SU-DHL-6 (cell line): Measurements from ENCODE around the gene CCNY.

Experiments used
- H2AFZ ChIP-seq: fragments of 200-600 bp; sonication (generic); 2 replicates; pipeline ENCODE4 v1.6.1; 2014; ENCODE audit warnings: low read depth, mild to moderate bottlenecking, moderate library complexity, mixed read lengths, antibody characterized with exemption, low read length; ENCODE audit not compliant: severe bottlenecking
- H3F3A ChIP-seq: fragments of 200-600 bp; shearing (Covaris generic); 2 replicates; pipeline ENCODE4 v1.6.0; 2016; ENCODE audit warnings: antibody characterized with exemption, mild to moderate bottlenecking; ENCODE audit not compliant: insufficient read depth
- H3K27ac ChIP-seq: fragments of 200-600 bp; sonication (generic); 2 replicates; pipeline ENCODE4 v1.5.1; 2016; ENCODE audit warnings: low read depth, mild to moderate bottlenecking, low read length, moderate library complexity, mixed read lengths
- H3K27me3 ChIP-seq: fragments of 200-600 bp; sonication (generic), shearing (Covaris generic); 2 replicates; pipeline ENCODE4 v1.6.0; 2014; ENCODE audit warnings: mild to moderate bottlenecking, low read length
- H3K36me3 ChIP-seq: fragments of 200-600 bp; sonication (generic); 2 replicates; pipeline ENCODE4 v1.6.1; 2014; ENCODE audit warnings: mild to moderate bottlenecking, low read length, mixed read lengths
- H3K4me2 ChIP-seq: fragments of 300-600, 200-600 bp; shearing (Covaris generic), sonication (generic); 2 replicates; pipeline ENCODE4 v1.6.0; 2014; ENCODE audit warnings: low read length, low read depth, mild to moderate bottlenecking; ENCODE audit not compliant: poor library complexity, severe bottlenecking
- H3K4me3 ChIP-seq: fragments of 200-600 bp; sonication (generic); 2 replicates; pipeline ENCODE4 v1.5.1; 2014; ENCODE audit warnings: antibody characterized with exemption, low read length, mild to moderate bottlenecking, mixed read lengths; ENCODE audit not compliant: insufficient read depth, poor library complexity, severe bottlenecking
- H3K79me2 ChIP-seq: fragments of 200-600 bp; sonication (generic); 2 replicates; pipeline ENCODE4 v1.6.1; 2014; ENCODE audit warnings: mild to moderate bottlenecking, low read length, moderate library complexity; ENCODE audit not compliant: insufficient read depth
- H3K9ac ChIP-seq: fragments of 200-600 bp; sonication (generic); 2 replicates; pipeline ENCODE4 v1.7.0; 2014; ENCODE audit warnings: mild to moderate bottlenecking, low read length
- H3K9me2 ChIP-seq: fragments of 200-600 bp; sonication (generic); replicated peaks from 2 replicates; pipeline ENCODE4 v1.6.1; 2014; ENCODE audit warnings: low read length; ENCODE audit not compliant: insufficient read depth
- H3K9me3 ChIP-seq: fragments of 200-600 bp; sonication (generic); 2 replicates; pipeline ENCODE4 v1.6.1; 2014; ENCODE audit warnings: low read length, mixed read lengths; ENCODE audit not compliant: insufficient read depth
- H4K20me1 ChIP-seq: fragments of 200-600 bp; sonication (generic); 2 replicates; pipeline ENCODE4 v1.6.1; 2014; ENCODE audit warnings: low read depth, mild to moderate bottlenecking, antibody characterized with exemption, low read length, moderate library complexity, mixed read lengths
- CTCF ChIP-seq: fragments of 200-600 bp; sonication (generic); IDR thresholded peaks from one replicate; pipeline ENCODE4 v1.5.1; 2017; ENCODE audit warnings: antibody characterized with exemption, mild to moderate bottlenecking, low read length, moderate library complexity; ENCODE audit not compliant: insufficient read depth, poor library complexity, severe bottlenecking
- EZH2phosphoT487 ChIP-seq: fragments of 200-600 bp; sonication (generic), shearing (Covaris generic); conservative IDR thresholded peaks from 2 replicates; pipeline ENCODE4 v1.6.1; 2018; ENCODE audit warnings: mild to moderate bottlenecking, antibody characterized with exemption, low read length, moderate library complexity, mixed read lengths

The CCNY gene

GRCh38 chr10:35351021-35351420 lies 14.7 kb downstream of the CCNY start:
- Histone ChIP-seq H3K9me3 (no peaks in the 10 kb centered on the region), H3F3A (no peaks in the 10 kb centered on the region), H3K4me3 (no peak overlapping the region), H3K79me2 (peaks cover 10% of the 10 kb centered on the region; the same call in 1 of the 2 replicates), H3K36me3 (no peaks in the 10 kb centered on the region), H4K20me1 (peaks cover 21% of the 10 kb centered on the region), H3K4me2 (no peak overlapping the region), H3K27ac (no peak overlapping the region), H3K9me2 (no peaks in the 10 kb centered on the region), H2AFZ (no peak overlapping the region), H3K27me3 (no peaks in the 10 kb centered on the region), H3K9ac (no peak overlapping the region)
- TF ChIP-seq CTCF (no peak), EZH2phosphoT487 (no peak)

DNA sequence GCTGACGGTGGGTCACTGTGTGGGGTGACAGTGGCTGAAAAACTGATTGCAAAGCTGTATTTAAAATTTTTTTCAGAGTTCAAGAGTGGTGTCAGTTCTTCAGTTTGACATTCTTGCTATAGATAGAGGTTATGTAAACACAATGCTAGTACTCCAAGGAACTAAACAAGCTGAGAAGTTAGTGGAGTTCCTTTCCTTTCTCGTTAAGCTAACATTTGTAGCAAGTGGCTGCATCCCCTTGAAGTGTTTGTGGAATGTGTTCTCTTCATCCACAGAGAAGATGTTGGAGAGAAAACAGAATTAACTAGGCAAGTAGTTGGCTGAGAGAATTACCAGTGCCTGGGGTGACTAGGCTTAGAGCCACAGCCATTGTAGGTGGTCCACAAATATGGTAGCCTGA lies 15.8 kb downstream of the CCNY start:
- Histone ChIP-seq H3K9ac (no peak overlapping the region), H3K27ac (no peak overlapping the region), H3K4me2 (no peak overlapping the region), H3F3A (no peaks in the 10 kb centered on the region), H4K20me1 (peaks cover 12% of the 10 kb centered on the region), H2AFZ (no peak overlapping the region), H3K36me3 (no peaks in the 10 kb centered on the region), H3K79me2 (0 out of 2 replicates have a peak, but pooled peaks cover 4% of the 10 kb centered on the region), H3K9me3 (no peaks in the 10 kb centered on the region), H3K27me3 (no peaks in the 10 kb centered on the region), H3K9me2 (no peaks in the 10 kb centered on the region), H3K4me3 (no peak overlapping the region)
- TF ChIP-seq EZH2phosphoT487 (no peak), CTCF (no peak)

GRCh38 chr10:35352512-35352911 lies 16.2 kb downstream of the CCNY start:
- H3K79me2 ChIP-seq: 0 out of 2 replicates have a peak, but pooled peaks cover 4% of the 10 kb centered on the region

More at GRCh38 chr10:35352512-35352911, 16.2 kb downstream of the CCNY start:
- Histone ChIP-seq H3F3A (no peaks in the 10 kb centered on the region), H2AFZ (no peak overlapping the region), H3K27me3 (no peaks in the 10 kb centered on the region), H3K9ac (no peak overlapping the region), H3K4me2 (no peak overlapping the region), H3K9me3 (no peaks in the 10 kb centered on the region), H4K20me1 (peaks cover 8% of the 10 kb centered on the region; the same call in 1 of the 2 replicates), H3K36me3 (no peaks in the 10 kb centered on the region), H3K4me3 (no peak overlapping the region), H3K27ac (no peak overlapping the region), H3K9me2 (no peaks in the 10 kb centered on the region)
- TF ChIP-seq CTCF: no peak
